T-helper 1 cell treated with Interleukin-12 subunit alpha and Interleukin-12 subunit beta and Interleukin-4 antibody, amounts not matched to agents 30 μg/mL and 1 μg/mL, for 36 hours (primary cell): ENCODE results near the gene FOSB.
"Not testable (repeated sequence)": the region's sequence is repeated elsewhere in the genome, so short reads cannot be mapped to it uniquely, and the experiment has no call there.

Source experiments
- H3K27ac Mint-ChIP-seq: one replicate; pipeline ENCODE4 v1.8.0; 2021; ENCODE audit warnings: mild to moderate bottlenecking, mixed read lengths
- H3K27me3 Mint-ChIP-seq: one replicate; pipeline ENCODE4 v1.8.0; 2021; ENCODE audit warnings: low read depth, mixed read lengths
- H3K36me3 Mint-ChIP-seq: one replicate; pipeline ENCODE4 v1.8.0; 2021; ENCODE audit warnings: low read depth, mixed read lengths
- H3K4me1 Mint-ChIP-seq: one replicate; pipeline ENCODE4 v1.8.0; 2021; ENCODE audit warnings: low read depth, mixed read lengths
- H3K4me3 Mint-ChIP-seq: one replicate; pipeline ENCODE4 v1.8.0; 2021; ENCODE audit warnings: mild to moderate bottlenecking, moderate library complexity, mixed read lengths
- H3K9me3 Mint-ChIP-seq: one replicate; pipeline ENCODE4 v1.8.0; 2021; ENCODE audit warnings: mixed read lengths

The FOSB gene

GRCh38 chr19:45507872-45508416 is 40.1 kb downstream of the FOSB start:
- peaks cover 28% of the 10 kb centered on the region for H3K4me1 Mint-ChIP-seq
- H3K27me3 Mint-ChIP-seq = no peaks in the 10 kb centered on the region
- peak overlapping the region; percentile 57 for H3K27ac Mint-ChIP-seq
- peak overlapping the region; percentile 92 for H3K4me3 Mint-ChIP-seq
- peaks cover 15% of the 10 kb centered on the region for H3K36me3 Mint-ChIP-seq
- no peaks in the 10 kb centered on the region for H3K9me3 Mint-ChIP-seq

- peaks cover 32% of the 10 kb centered on the region for H3K4me1 Mint-ChIP-seq
Measured at GRCh38 chr19:45508417-45508860, 40.6 kb downstream of the FOSB start.

GRCh38 chr19:45508861-45509691 is 41.3 kb downstream of the FOSB start:
- Mint-ChIP-seq H3K36me3 (peaks cover 20% of the 10 kb centered on the region), H3K9me3 (no peaks in the 10 kb centered on the region), H3K4me3 (peak overlapping the region; percentile 92), H3K27me3 (no peaks in the 10 kb centered on the region), H3K27ac (peak overlapping the region; percentile 87), H3K4me1 (peaks cover 37% of the 10 kb centered on the region)

More at GRCh38 chr19:45508417-45508860, 40.6 kb downstream of the FOSB start:
- Mint-ChIP-seq H3K36me3 (peaks cover 17% of the 10 kb centered on the region), H3K4me3 (peak overlapping the region; percentile 92), H3K9me3 (no peaks in the 10 kb centered on the region), H3K27me3 (no peaks in the 10 kb centered on the region), H3K27ac (peak overlapping the region; percentile 57)

- Mint-ChIP-seq H3K36me3 (peaks cover 20% of the 10 kb centered on the region), H3K27ac (peak overlapping the region; percentile 87), H3K4me3 (peak overlapping the region; percentile 92), H3K4me1 (peaks cover 38% of the 10 kb centered on the region), H3K27me3 (no peaks in the 10 kb centered on the region), H3K9me3 (no peaks in the 10 kb centered on the region)
Measured at GRCh38 chr19:45509692-45510015, 41.9 kb downstream of the FOSB start.

GRCh38 chr19:45510352-45510751 is 42.6 kb downstream of the FOSB start:
- H3K9me3 Mint-ChIP-seq, H3K27me3 Mint-ChIP-seq: not testable (repeated sequence)
- peaks cover 39% of the 10 kb centered on the region for H3K4me1 Mint-ChIP-seq
- peak overlapping the region; percentile 92 for H3K4me3 Mint-ChIP-seq
- H3K27ac Mint-ChIP-seq = peak overlapping the region; percentile 62
- peaks cover 19% of the 10 kb centered on the region for H3K36me3 Mint-ChIP-seq

- peak overlapping the region; percentile 47 for H3K27ac Mint-ChIP-seq
- peak overlapping the region; percentile 51 for H3K4me3 Mint-ChIP-seq
- H3K9me3 Mint-ChIP-seq = no peaks in the 10 kb centered on the region
- H3K36me3 Mint-ChIP-seq = peaks cover 23% of the 10 kb centered on the region
- H3K4me1 Mint-ChIP-seq = peaks cover 43% of the 10 kb centered on the region
- no peaks in the 10 kb centered on the region for H3K27me3 Mint-ChIP-seq
Measured at GRCh38 chr19:45511074-45511473, 43.3 kb downstream of the FOSB start.

GRCh38 chr19:45512881-45513483 is 45.2 kb downstream of the FOSB start:
- peaks cover 32% of the 10 kb centered on the region for H3K36me3 Mint-ChIP-seq
- peaks cover 47% of the 10 kb centered on the region for H3K4me1 Mint-ChIP-seq
- peak overlapping the region; percentile 35 for H3K4me3 Mint-ChIP-seq
- peak overlapping the region; percentile 38 for H3K27ac Mint-ChIP-seq
- H3K27me3 Mint-ChIP-seq = no peaks in the 10 kb centered on the region
- H3K9me3 Mint-ChIP-seq = no peaks in the 10 kb centered on the region

- H3K36me3 Mint-ChIP-seq = peaks cover 38% of the 10 kb centered on the region
- no peaks in the 10 kb centered on the region for H3K9me3 Mint-ChIP-seq
- no peaks in the 10 kb centered on the region for H3K27me3 Mint-ChIP-seq
- peak overlapping the region; percentile 92 for H3K27ac Mint-ChIP-seq
- peaks cover 47% of the 10 kb centered on the region for H3K4me1 Mint-ChIP-seq
- peak overlapping the region; percentile 61 for H3K4me3 Mint-ChIP-seq
Measured at GRCh38 chr19:45514376-45515051, 46.7 kb downstream of the FOSB start.

- no peaks in the 10 kb centered on the region for H3K9me3 Mint-ChIP-seq
- H3K4me3 Mint-ChIP-seq = peak overlapping the region; percentile 34
- no peaks in the 10 kb centered on the region for H3K27me3 Mint-ChIP-seq
- H3K4me1 Mint-ChIP-seq = peaks cover 43% of the 10 kb centered on the region
- peaks cover 38% of the 10 kb centered on the region for H3K36me3 Mint-ChIP-seq
- H3K27ac Mint-ChIP-seq = peak overlapping the region; percentile 84
Measured at GRCh38 chr19:45515081-45515624, 47.4 kb downstream of the FOSB start.

GRCh38 chr19:45515807-45516401 is 48.1 kb downstream of the FOSB start:
- Mint-ChIP-seq H3K4me1 (peaks cover 42% of the 10 kb centered on the region), H3K27me3 (no peaks in the 10 kb centered on the region), H3K4me3 (peak overlapping the region; percentile 34), H3K9me3 (no peaks in the 10 kb centered on the region), H3K27ac (peak overlapping the region; percentile 84), H3K36me3 (peaks cover 36% of the 10 kb centered on the region)

GRCh38 chr19:45517238-45517637 is 49.4 kb downstream of the FOSB start:
- Mint-ChIP-seq H3K36me3 (peaks cover 33% of the 10 kb centered on the region), H3K4me3 (peak overlapping the region; percentile 5)

GRCh38 chr19:45517641-45518468 is 50.1 kb downstream of the FOSB start:
- Mint-ChIP-seq H3K27ac (peak overlapping the region; percentile 69), H3K36me3 (peaks cover 31% of the 10 kb centered on the region), H3K27me3 (no peaks in the 10 kb centered on the region), H3K4me3 (peak overlapping the region; percentile 5), H3K9me3 (no peaks in the 10 kb centered on the region), H3K4me1 (peaks cover 31% of the 10 kb centered on the region)

More at GRCh38 chr19:45517238-45517637, 49.4 kb downstream of the FOSB start:
- Mint-ChIP-seq H3K27me3 (no peaks in the 10 kb centered on the region), H3K9me3 (no peaks in the 10 kb centered on the region), H3K4me1 (peaks cover 33% of the 10 kb centered on the region), H3K27ac (peak overlapping the region; percentile 69)

GRCh38 chr19:45518469-45518826 is 50.7 kb downstream of the FOSB start:
- Mint-ChIP-seq H3K27ac (no peak overlapping the region), H3K9me3 (no peaks in the 10 kb centered on the region), H3K4me1 (peaks cover 30% of the 10 kb centered on the region), H3K36me3 (peaks cover 30% of the 10 kb centered on the region), H3K27me3 (no peaks in the 10 kb centered on the region), H3K4me3 (no peak overlapping the region)
